Fibroblast of skin of right biceps (primary cell): ENCODE data around the gene IFFO2.

Experiments
- DNase-seq: peaks from one replicate; pipeline ENCODE4 v3.0.0-alpha.2; 2013

The IFFO2 gene

GRCh38 chr1:18934205-18935000, 22.1 kb downstream of the IFFO2 start:
- no peak for DNase-seq

DNA sequence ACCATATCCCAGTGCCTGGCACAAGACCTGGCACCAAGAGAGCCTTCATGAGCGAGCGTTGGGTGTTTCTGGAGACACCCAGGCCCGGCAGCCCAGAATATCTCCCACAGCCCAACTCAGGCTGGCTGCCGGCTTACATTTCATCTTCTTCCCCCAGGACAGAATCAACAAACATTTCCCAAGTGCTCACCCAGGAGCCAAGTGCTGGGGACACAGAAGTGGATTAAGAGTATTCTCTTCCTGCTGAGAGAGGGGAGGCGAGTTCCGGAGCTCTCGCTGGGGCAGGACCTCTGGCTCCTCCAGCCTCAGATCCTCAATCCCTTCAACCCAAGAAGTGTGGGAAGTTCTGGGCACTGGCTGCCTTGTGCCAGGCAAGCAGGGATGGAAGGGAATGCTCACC, 23.6 kb downstream of the IFFO2 start:
- no peak for DNase-seq

DNA sequence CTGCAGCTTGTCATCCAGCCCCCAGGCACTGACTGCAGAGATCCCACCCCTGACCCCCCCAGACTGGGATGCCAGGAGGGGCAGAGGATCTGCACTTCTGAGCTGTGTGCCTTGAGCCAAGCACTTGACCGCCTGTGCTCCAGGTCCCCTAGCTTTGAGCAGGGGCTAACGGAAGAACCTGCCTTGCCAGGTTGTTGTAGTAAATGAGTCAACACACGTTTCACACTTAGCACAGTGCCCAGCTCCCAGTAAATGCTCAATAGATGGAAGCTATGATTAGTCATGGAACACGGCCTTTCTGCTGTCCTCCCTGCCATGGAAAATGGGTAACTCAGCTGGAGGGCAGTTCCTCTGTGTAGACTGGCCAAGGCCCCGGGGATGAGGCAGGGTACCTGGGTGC, 24.1 kb downstream of the IFFO2 start:
- DNase-seq = no peak

GRCh38 chr1:18931730-18932129, 24.7 kb downstream of the IFFO2 start:
- no peak for DNase-seq

- DNase-seq = peak; percentile 65
Observed at GRCh38 chr1:18929686-18930085, 26.8 kb downstream of the IFFO2 start.

DNA sequence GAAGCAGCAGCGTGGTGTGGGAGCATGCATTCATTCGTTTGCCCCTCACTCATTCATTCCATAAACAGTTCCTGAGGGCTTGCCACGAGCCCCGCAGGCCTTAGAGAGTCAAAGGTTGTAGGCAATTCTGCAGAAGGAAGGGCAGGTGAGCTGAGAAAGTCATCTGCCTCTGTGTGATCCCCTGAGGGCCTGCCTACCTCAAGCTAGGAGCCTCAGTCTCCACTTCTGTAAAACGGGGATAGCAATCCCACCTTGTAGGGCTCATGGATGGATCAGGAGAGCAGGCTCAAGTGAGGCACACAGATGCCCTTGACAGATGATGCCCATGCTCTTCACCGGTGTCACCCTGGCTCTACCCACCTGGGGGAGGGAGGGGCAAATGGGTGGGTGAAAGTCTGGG, 27.5 kb downstream of the IFFO2 start:
- no peak for DNase-seq

- no peak for DNase-seq
Observed at GRCh38 chr1:18928406-18928805, 28.1 kb downstream of the IFFO2 start.

DNA sequence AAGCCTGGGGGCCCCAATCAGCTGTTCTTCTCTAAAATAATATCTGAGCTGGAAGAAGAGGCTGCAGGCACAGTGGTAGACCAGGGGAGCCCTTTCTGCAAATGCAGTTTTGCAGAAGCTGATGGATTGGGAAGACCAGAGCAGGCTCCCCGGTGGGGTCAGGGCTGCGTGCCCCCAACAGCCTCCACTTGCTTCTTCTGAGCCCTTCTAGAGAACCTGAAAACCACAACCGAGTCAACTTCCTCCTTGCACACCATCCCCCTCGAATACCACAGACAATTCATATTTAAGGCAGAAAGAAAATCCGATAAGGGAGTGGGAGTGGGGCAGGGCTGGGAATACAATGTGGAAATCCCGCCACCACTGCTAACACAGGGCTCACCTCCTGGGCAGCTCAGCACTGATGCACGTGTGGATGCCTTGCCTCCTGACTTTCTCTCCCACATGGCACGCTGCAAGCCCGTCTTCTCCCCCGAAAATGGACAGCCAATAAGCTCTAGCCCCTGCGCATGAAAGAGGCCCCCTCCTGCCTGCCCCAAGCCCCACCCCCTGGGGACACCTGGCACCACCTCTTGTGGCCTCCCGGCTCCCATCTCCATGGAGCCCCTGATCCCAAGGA, 28.7 kb downstream of the IFFO2 start:
- peak; percentile 79 for DNase-seq

DNA sequence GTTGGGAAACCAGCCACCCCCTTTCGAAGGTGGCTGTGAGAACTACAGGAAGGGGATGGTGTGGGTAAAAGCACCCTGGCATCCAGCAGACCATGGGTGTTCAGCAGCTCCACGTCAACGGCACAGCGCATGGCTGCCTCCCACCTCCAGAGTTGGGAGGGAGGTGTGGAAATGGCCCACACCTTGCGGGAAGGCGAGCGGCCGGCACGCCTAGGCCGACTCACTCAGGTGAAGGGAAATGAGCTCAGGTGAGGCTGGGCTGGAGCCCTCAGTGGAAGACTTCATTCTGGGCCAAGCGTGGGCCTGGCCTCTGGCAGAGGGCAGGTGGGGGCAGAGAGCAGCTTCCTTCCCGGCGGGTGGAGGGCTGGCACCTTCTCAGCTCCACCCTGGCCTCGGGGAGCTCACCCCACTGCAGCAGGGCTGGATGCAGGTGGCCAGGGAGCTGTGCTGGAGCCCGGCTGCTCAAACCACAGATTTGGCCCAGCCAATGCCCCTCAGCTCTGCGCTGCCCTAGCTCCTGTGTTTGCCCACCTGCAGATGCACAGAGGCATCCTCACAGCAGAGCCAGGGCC, 29.3 kb downstream of the IFFO2 start:
- DNase-seq = no peak

DNA sequence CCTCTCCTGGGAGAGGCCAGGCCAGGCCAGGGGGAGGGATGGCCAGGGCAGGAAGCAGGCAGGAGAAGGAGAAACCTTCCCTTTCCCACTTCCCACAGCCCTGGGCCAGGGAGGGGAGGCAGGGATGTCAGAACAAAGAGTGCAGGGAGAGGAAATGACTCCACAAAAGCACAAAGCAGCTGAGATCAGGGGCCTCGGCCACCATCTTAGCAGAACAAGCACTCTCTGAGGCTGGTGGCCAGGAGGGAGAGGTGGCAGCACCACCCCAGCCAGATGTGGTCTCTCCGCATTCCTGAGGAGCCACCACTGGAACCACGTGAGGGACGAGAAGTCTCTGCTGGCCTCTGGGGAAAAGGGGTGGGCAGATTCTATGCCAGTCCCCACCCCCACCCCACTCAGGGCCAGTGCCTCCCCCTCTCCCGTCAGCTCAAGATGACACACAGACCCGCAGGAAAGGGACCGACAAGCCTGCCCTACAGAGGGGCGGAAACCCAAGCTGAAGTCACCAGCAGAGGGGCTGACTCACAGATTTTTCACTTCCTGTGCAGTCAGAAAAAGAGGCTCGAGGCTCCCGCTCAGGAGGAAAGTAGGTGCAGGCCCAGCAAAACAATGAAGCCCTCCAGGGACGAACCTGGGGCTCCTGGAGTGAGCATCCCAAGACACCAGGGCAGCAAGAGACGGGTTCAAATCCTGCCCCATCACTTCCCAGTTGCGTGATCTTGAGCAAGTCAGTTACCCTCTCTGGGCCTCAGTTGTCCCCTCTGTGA, 30.0 kb downstream of the IFFO2 start:
- DNase-seq = peak; percentile 98

- DNase-seq = no peak
Observed at GRCh38 chr1:18925279-18925678, 31.2 kb downstream of the IFFO2 start.

- no peak for DNase-seq
Observed at GRCh38 chr1:18924221-18924691, 32.2 kb downstream of the IFFO2 start.

DNA sequence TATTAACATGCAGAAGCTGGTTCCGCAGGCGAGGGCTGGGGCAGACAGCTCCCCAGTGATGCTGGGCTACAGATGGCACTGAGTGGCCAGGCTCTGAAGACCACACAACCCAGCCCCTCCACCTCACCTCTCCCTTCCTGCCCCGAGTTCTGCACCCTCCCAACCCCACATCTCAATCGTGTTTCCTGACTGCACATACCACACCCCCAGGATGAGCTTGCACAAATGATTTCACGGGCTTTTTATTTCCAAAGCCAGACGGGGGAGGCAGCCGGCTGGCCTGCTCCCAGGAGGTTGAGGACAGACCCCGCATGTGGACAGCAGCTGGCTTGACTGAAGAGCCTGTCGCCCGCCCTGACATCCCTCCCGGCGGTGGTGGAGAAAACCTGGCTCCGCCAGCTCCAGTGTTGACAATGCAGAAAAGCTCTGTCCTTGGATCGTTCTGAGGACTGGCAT, 32.7 kb downstream of the IFFO2 start:
- DNase-seq = peak; percentile 58

- DNase-seq = no peak
Observed at GRCh38 chr1:18922848-18923755, 33.4 kb downstream of the IFFO2 start.

DNA sequence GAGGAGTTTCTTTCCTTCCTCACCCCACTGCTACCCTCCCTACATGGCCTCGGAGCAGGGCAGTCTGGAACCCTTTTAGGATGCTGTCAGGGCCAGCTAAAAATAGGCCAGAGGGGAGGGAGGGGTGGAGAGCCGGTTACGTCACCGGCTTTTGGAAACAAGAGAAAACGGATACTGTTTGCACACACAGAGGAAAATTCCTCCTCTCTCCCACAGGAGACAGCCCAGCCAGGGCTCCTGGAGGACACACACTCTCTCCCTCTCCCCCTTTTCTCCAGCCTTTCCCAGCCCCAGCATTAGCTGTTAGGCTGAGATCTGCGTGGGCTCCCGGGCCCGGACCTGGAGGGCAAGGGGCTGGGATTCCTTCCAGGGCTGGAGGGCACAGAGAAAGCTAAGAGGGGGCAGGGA, 34.2 kb downstream of the IFFO2 start:
- peak; percentile 92 for DNase-seq

- no peak for DNase-seq
Observed at GRCh38 chr1:18921516-18922251, 34.8 kb downstream of the IFFO2 start.

- no peak for DNase-seq
Observed at GRCh38 chr1:18920931-18921330, 35.5 kb downstream of the IFFO2 start.

GRCh38 chr1:18919956-18920355, 36.5 kb downstream of the IFFO2 start:
- no peak for DNase-seq

DNA sequence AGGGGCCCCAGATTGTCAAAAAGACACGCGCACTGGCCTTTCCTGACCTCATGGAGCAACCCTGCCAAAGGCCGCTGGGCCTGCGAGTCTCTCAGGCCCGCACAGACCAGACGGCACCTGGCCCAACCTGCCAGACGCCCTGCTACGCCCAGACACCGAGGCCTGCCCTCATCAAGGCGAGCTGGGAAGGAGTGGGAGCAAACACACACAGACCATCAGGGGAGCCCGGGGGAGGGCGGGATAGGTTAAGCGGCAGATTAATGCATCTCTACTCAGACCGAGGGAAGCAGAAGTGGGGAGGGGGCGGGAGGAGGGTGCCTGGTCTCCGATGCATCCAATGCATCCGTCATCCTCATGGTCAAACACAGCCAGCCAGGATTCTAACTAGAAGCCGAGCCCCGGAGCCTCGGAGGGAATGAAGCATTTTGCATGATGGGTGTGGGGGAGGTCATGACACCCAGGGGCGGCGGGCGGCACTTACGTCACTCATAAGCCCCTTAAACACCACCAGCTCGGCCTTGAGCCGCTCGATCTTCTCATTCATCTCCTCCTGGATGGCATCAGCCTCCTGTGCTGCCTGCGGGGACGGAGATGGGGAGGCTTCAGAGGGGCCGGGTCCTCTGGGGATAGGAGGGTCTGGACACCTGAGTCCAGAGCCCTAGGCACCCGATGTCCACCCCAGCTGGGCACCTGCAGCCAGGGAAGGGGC, 37.1 kb downstream of the IFFO2 start:
- DNase-seq = no peak

- DNase-seq = no peak
Observed at GRCh38 chr1:18918417-18918816, 38.1 kb downstream of the IFFO2 start.
